WTC11 (cell line): Measurements from ENCODE around the gene PRR15. TPM values are rescaled to one million over a fixed set of nuclear protein-coding genes. Genes with fewer than 3 reads are reported as not detected.

Source experiments
- ATAC-seq: fragments of 200-7000 bp; cut with Tn5 transposase; 2 replicates; pipeline ENCODE4 v1.10.0; 2021; ENCODE audit warnings: mild to moderate bottlenecking, moderate library complexity
- CTCF ChIA-PET: fragments of 300-600 bp; sonication (Branson Sonifier 250); formaldehyde crosslinking; loops from one replicate; lab custom pipeline; 2021; ENCODE audit warnings: antibody characterized with exemption; lab: Charles Lee
- POLR2A ChIA-PET: fragments of 350-600 bp; sonication (Branson Sonifier 250); formaldehyde crosslinking; loops from one replicate; lab custom pipeline; 2021; ENCODE audit warnings: antibody characterized with exemption; lab: Charles Lee
- DNase-seq: peaks from one replicate; pipeline ENCODE4 v3.0.0; 2021; ENCODE audit warnings: low spot score
- H3K27ac Mint-ChIP-seq: 2 replicates; pipeline ENCODE4 v1.8.0; 2021; ENCODE audit warnings: mixed read lengths
- H3K27me3 Mint-ChIP-seq: 2 replicates; pipeline ENCODE4 v1.8.0; 2021; ENCODE audit warnings: low read depth, mild to moderate bottlenecking, moderate library complexity, mixed read lengths
- H3K36me3 Mint-ChIP-seq: 2 replicates; pipeline ENCODE4 v1.8.0; 2021; ENCODE audit warnings: mixed read lengths
- H3K4me1 Mint-ChIP-seq: 2 replicates; pipeline ENCODE4 v1.8.0; 2022; ENCODE audit warnings: mixed read lengths
- H3K4me3 Mint-ChIP-seq: 2 replicates; pipeline ENCODE4 v1.8.0; 2021; ENCODE audit warnings: mild to moderate bottlenecking, moderate library complexity, mixed read lengths
- H3K9me3 Mint-ChIP-seq: 2 replicates; pipeline ENCODE4 v1.8.0; 2021; ENCODE audit warnings: mixed read lengths
- ATF1 ChIP-seq: sonication (generic); formaldehyde crosslinking; IDR thresholded peaks from 2 replicates; pipeline ENCODE4 v1.8.1; 2023; ENCODE audit warnings: mild to moderate bottlenecking, moderate library complexity, missing genetic modification reagents
- ATF2 ChIP-seq: sonication (generic); formaldehyde crosslinking; IDR thresholded peaks from 2 replicates; pipeline ENCODE4 v1.8.1; 2022; ENCODE audit warnings: low read depth, missing genetic modification reagents, borderline replicate concordance
- CREB1 ChIP-seq: sonication (generic); formaldehyde crosslinking; IDR thresholded peaks from 2 replicates; pipeline ENCODE4 v1.8.0; 2023; ENCODE audit warnings: mild to moderate bottlenecking, missing genetic modification reagents
- CREM ChIP-seq: sonication (generic); formaldehyde crosslinking; IDR thresholded peaks from 2 replicates; pipeline ENCODE4 v1.8.1; 2022; ENCODE audit warnings: mild to moderate bottlenecking, missing genetic modification reagents, moderate library complexity
- FOXJ3 ChIP-seq: sonication (generic); formaldehyde crosslinking; IDR thresholded peaks from 2 replicates; pipeline ENCODE4 v1.9.0; 2021; ENCODE audit warnings: missing genetic modification reagents, mild to moderate bottlenecking, borderline replicate concordance
- FOXK1 ChIP-seq: sonication (generic); formaldehyde crosslinking; IDR thresholded peaks from 2 replicates; pipeline ENCODE4 v1.8.0; 2022; ENCODE audit warnings: mild to moderate bottlenecking, moderate library complexity, missing genetic modification reagents
- FOXP4 ChIP-seq: sonication (generic); formaldehyde crosslinking; IDR thresholded peaks from 2 replicates; pipeline ENCODE4 v1.8.0; 2022; ENCODE audit warnings: mild to moderate bottlenecking, missing genetic modification reagents
- NFYB ChIP-seq: sonication (generic); formaldehyde crosslinking; conservative IDR thresholded peaks from 2 replicates; pipeline ENCODE4 v1.8.0; 2022; ENCODE audit warnings: low read depth, missing genetic modification reagents
- PRDM15 ChIP-seq: sonication (generic); formaldehyde crosslinking; IDR thresholded peaks from 2 replicates; pipeline ENCODE4 v1.8.0; 2022; ENCODE audit warnings: missing genetic modification reagents
- RELA ChIP-seq: sonication (generic); formaldehyde crosslinking; IDR thresholded peaks from 2 replicates; pipeline ENCODE4 v1.8.1; 2022; ENCODE audit warnings: missing genetic modification reagents, mild to moderate bottlenecking, borderline replicate concordance
- SOX15 ChIP-seq: fragments of 250-450 bp; sonication (Bioruptor Pico); IDR thresholded peaks from 2 replicates; pipeline ENCODE4 v1.9.0; 2021; ENCODE audit warnings: mild to moderate bottlenecking
- SP1 ChIP-seq: sonication (generic); formaldehyde crosslinking; conservative IDR thresholded peaks from 2 replicates; pipeline ENCODE4 v1.8.1; 2022; ENCODE audit warnings: missing genetic modification reagents
- TEAD1 ChIP-seq: sonication (generic); formaldehyde crosslinking; IDR thresholded peaks from 2 replicates; pipeline ENCODE4 v1.8.0; 2022; ENCODE audit warnings: mild to moderate bottlenecking, missing genetic modification reagents
- USF2 ChIP-seq: sonication (generic); formaldehyde crosslinking; IDR thresholded peaks from 2 replicates; pipeline ENCODE4 v1.8.1; 2023; ENCODE audit warnings: mild to moderate bottlenecking, missing genetic modification reagents, moderate library complexity
- ZBTB43 ChIP-seq: sonication (generic); formaldehyde crosslinking; IDR thresholded peaks from 2 replicates; pipeline ENCODE4 v1.8.1; 2023; ENCODE audit warnings: mild to moderate bottlenecking, missing genetic modification reagents
- ZNF317 ChIP-seq: sonication (generic); formaldehyde crosslinking; IDR thresholded peaks from 2 replicates; pipeline ENCODE4 v1.8.1; 2023; ENCODE audit warnings: low read depth, mild to moderate bottlenecking, moderate library complexity, missing genetic modification reagents, borderline replicate concordance
- ZNF416 ChIP-seq: fragments of 250-450 bp; sonication (Bioruptor Pico); IDR thresholded peaks from 2 replicates; pipeline ENCODE4 v1.9.0; 2021; ENCODE audit warnings: mild to moderate bottlenecking, inconsistent platforms
- ZNF512 ChIP-seq: sonication (generic); formaldehyde crosslinking; IDR thresholded peaks from 2 replicates; pipeline ENCODE4 v1.8.1; 2022; ENCODE audit warnings: missing genetic modification reagents, borderline replicate concordance
- ZNF532 ChIP-seq: fragments of 250-450 bp; sonication (Bioruptor Pico); IDR thresholded peaks from 2 replicates; pipeline ENCODE4 v1.9.0; 2021; ENCODE audit warnings: mild to moderate bottlenecking, borderline replicate concordance
- total RNA-seq: library from RNA; stranded (reverse); gene quantifications from 3 replicates; pipeline ENCODE4 v1.2.3, GENCODE V29; 2021

The PRR15 gene
- total RNA-seq, 1 experiment from 2014 or later: 21.2 TPM

- POLR2A ChIA-PET: interaction anchor here (0.9 kb wide), 1 partner anchor 14 kb away, joined by 4 read pairs; no protein-coding TSS in a partner anchor
- no peak overlapping the region for H3K4me3 Mint-ChIP-seq
- CTCF ChIA-PET: interaction anchor here (0.5 to 1.0 kb wide), 2 partner anchors 14 to 71 kb away, joined by 3 to 5 read pairs; no protein-coding TSS in a partner anchor
These were observed 11.2 kb upstream of the PRR15 start for GRCh38 chr7:29552392-29552791.

GRCh38 chr7:29555061-29555460 is 8.6 kb upstream of the PRR15 start:
- DNase-seq (no peak), ATAC-seq (no peak)
- Mint-ChIP-seq H3K27ac (no peak overlapping the region), H3K36me3 (peaks cover 8% of the 10 kb centered on the region; the same call in 1 of the 2 replicates), H3K9me3 (no peaks in the 10 kb centered on the region), H3K4me3 (no peak overlapping the region), H3K4me1 (peaks cover 34% of the 10 kb centered on the region), H3K27me3 (no peaks in the 10 kb centered on the region)
- ChIA-PET POLR2A (no interaction called here), CTCF (no interaction called here)
- TF ChIP-seq ZNF532 (no peak), SP1 (no peak), NFYB (CRISPR knock-in tag) (no peak), FOXK1 (no peak), ZNF317 (CRISPR knock-in tag) (no peak), ATF2 (CRISPR knock-in tag) (no peak), TEAD1 (no peak), PRDM15 (CRISPR knock-in tag) (no peak), USF2 (CRISPR knock-in tag) (no peak), ZBTB43 (CRISPR knock-in tag) (no peak), CREM (CRISPR knock-in tag) (no peak), RELA (CRISPR knock-in tag) (no peak), FOXP4 (CRISPR knock-in tag) (no peak)

More at GRCh38 chr7:29552392-29552791, 11.2 kb upstream of the PRR15 start:
- Mint-ChIP-seq H3K36me3 (peaks cover 6% of the 10 kb centered on the region; the same call in 1 of the 2 replicates), H3K4me1 (peaks cover 20% of the 10 kb centered on the region), H3K27me3 (no peaks in the 10 kb centered on the region), H3K9me3 (no peaks in the 10 kb centered on the region), H3K27ac (no peak overlapping the region)
- ATAC-seq: no peak
- no peak for DNase-seq
- no peak for TF ChIP-seq ZNF416 (CRISPR knock-in tag)
- TF ChIP-seq ZNF512 (CRISPR knock-in tag): no peak
- no peak for TF ChIP-seq CREB1 (CRISPR knock-in tag)
- TF ChIP-seq ATF1 (CRISPR knock-in tag): no peak
- no peak for TF ChIP-seq FOXJ3
- no peak for TF ChIP-seq SOX15 (CRISPR knock-in tag)
